Neural progenitor cell (in vitro differentiated cells): ENCODE measurements around the gene KDM2B. TPM values are rescaled to one million over a fixed set of nuclear protein-coding genes. Genes with fewer than 3 reads are reported as not detected.

ENCODE experiments used
- DNase-seq: peaks from one replicate; pipeline ENCODE4 v3.0.0-alpha.2; 2016; ENCODE audit warnings: low spot score
- H2AFZ ChIP-seq: fragments of 200-600 bp; sonication (generic); replicated peaks from 2 replicates; pipeline ENCODE4 v1.6.1; 2016; ENCODE audit warnings: antibody characterized with exemption
- H3F3A ChIP-seq: fragments of 200-600 bp; sonication (generic); 2 replicates; pipeline ENCODE4 v1.6.1; 2016; ENCODE audit warnings: antibody characterized with exemption, low read depth
- H3K27ac ChIP-seq: fragments of 200-600 bp; sonication (generic); 2 replicates; pipeline ENCODE4 v1.5.1; 2016; ENCODE audit warnings: mild to moderate bottlenecking
- H3K27me3 ChIP-seq: fragments of 200-600 bp; sonication (generic); 2 replicates; pipeline ENCODE4 v1.6.1; 2016; ENCODE audit warnings: mild to moderate bottlenecking, moderate library complexity
- H3K36me3 ChIP-seq: fragments of 200-600 bp; sonication (generic); 2 replicates; pipeline ENCODE4 v1.5.1; 2016
- H3K4me1 ChIP-seq: fragments of 200-600 bp; sonication (generic); 2 replicates; pipeline ENCODE4 v1.6.1; 2016; ENCODE audit warnings: mixed run types
- H3K4me2 ChIP-seq: fragments of 200-600 bp; sonication (generic); 2 replicates; pipeline ENCODE4 v1.6.1; 2016
- H3K4me3 ChIP-seq: fragments of 200-600 bp; sonication (generic); 2 replicates; pipeline ENCODE4 v1.5.1; 2016
- H3K79me2 ChIP-seq: fragments of 200-600 bp; sonication (generic); 2 replicates; pipeline ENCODE4 v1.6.1; 2016; ENCODE audit warnings: low read depth
- H3K9ac ChIP-seq: fragments of 200-600 bp; sonication (generic); 2 replicates; pipeline ENCODE4 v1.6.1; 2016
- H3K9me3 ChIP-seq: fragments of 200-600 bp; sonication (generic); 2 replicates; pipeline ENCODE4 v1.5.1; 2016; ENCODE audit warnings: low read depth
- H4K20me1 ChIP-seq: fragments of 200-600 bp; sonication (generic); 2 replicates; pipeline ENCODE4 v1.6.1; 2016; ENCODE audit warnings: low read depth
- H3K27ac Mint-ChIP-seq: 3 replicates; pipeline ENCODE4 v1.8.0; 2021; ENCODE audit warnings: mixed read lengths
- H3K27me3 Mint-ChIP-seq: 2 replicates; pipeline ENCODE4 v1.8.0; 2022; ENCODE audit warnings: low read depth, mild to moderate bottlenecking, inconsistent platforms, moderate library complexity, mixed read lengths; ENCODE audit not compliant: insufficient read depth
- H3K36me3 Mint-ChIP-seq: 3 replicates; pipeline ENCODE4 v1.8.0; 2021; ENCODE audit warnings: mixed read lengths
- H3K4me1 Mint-ChIP-seq: 3 replicates; pipeline ENCODE4 v1.8.0; 2021; ENCODE audit warnings: mixed read lengths
- H3K4me3 Mint-ChIP-seq: 3 replicates; pipeline ENCODE4 v1.8.0; 2021; ENCODE audit warnings: mild to moderate bottlenecking, moderate library complexity, mixed read lengths
- H3K9me3 Mint-ChIP-seq: 3 replicates; pipeline ENCODE4 v1.8.0; 2020; ENCODE audit warnings: mixed read lengths
- EZH2 ChIP-seq: fragments of 200-600 bp; sonication (generic); IDR thresholded peaks from 2 replicates; pipeline ENCODE4 v1.6.1; 2017; ENCODE audit warnings: antibody characterized with exemption, mild to moderate bottlenecking, moderate library complexity
- EZH2phosphoT487 ChIP-seq: fragments of 200-600 bp; sonication (generic); IDR thresholded peaks from 2 replicates; pipeline ENCODE4 v1.6.1; 2017; ENCODE audit warnings: antibody characterized with exemption
- total RNA-seq: library from RNA; depleted of rRNA; stranded (reverse); fragments of >200 nt; gene quantifications from 2 replicates; pipeline ENCODE4 v1.2.3, GENCODE V29; 2015; ENCODE audit warnings: low replicate concordance
- TF ChIP-seq, protein P1 (sequence below): fragments of 200-600 bp; sonication (generic); IDR thresholded peaks from 2 replicates; pipeline ENCODE4 v1.5.1; 2017; ENCODE audit warnings: antibody characterized with exemption, mild to moderate bottlenecking

The KDM2B gene
- total RNA-seq, 1 donor from 2014 or later = 85.3 TPM

DNA sequence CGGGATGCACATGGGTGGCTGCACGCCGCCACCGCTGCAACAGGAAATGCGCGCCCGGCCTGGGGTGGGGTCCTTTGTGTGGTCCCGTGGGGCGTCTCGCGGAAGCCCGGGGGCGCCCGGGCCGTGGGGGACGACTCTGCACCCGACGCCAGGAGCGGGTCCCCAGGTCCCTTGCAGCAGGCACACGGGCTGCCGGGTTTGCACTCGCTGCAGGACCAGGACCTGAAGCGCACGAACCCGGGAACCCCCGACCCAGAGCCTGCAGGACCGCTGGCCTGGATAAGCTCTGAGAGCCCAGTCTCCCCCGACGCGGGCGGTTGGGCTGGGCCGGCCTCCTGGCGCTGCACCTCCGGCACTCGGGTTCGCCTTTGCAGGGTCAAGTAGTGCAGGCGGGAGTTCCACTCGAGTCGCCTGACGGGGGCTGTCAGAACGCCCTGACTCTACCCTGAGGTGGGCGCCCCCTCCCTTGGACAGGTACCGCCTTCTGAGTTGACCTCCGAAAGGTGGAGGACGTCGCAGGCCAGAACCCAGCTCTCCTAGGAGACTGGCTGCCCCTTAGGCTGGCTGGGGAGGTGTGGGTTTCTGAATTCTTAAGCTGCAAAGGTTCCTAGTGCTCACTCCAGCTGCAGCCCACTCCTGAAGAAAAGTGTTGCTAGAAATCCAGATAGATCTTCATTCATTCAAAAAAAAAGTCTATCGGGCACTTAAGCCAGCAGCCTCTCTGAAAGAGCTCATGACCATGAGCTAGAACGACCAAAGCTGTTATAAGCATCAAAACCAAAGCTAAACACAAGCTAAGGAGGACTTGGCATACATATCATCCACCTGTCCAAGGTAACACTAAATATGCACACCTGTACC lies 113.0 kb downstream of the KDM2B start:
- Mint-ChIP-seq H3K36me3 (peaks cover 10% of the 10 kb centered on the region), H3K27me3 (peaks cover 11% of the 10 kb centered on the region), H3K9me3 (no peaks in the 10 kb centered on the region), H3K4me3 (peak overlapping the region; percentile 78), H3K4me1 (peaks cover 23% of the 10 kb centered on the region), H3K27ac (no peak overlapping the region)
- Histone ChIP-seq H2AFZ (no peak overlapping the region), H3K4me2 (peak overlapping the region; percentile 94), H3K9ac (no peak overlapping the region), H3K36me3 (no peaks in the 10 kb centered on the region), H3K4me1 (peaks cover 13% of the 10 kb centered on the region), H3K27me3 (peaks cover 17% of the 10 kb centered on the region), H3K4me3 (peak overlapping the region; percentile 88), H4K20me1 (peaks cover 88% of the 10 kb centered on the region), H3K79me2 (peaks cover 51% of the 10 kb centered on the region), H3K9me3 (no peaks in the 10 kb centered on the region), H3F3A (peaks cover 25% of the 10 kb centered on the region), H3K27ac (no peak overlapping the region)
- TF ChIP-seq, protein P1, sequence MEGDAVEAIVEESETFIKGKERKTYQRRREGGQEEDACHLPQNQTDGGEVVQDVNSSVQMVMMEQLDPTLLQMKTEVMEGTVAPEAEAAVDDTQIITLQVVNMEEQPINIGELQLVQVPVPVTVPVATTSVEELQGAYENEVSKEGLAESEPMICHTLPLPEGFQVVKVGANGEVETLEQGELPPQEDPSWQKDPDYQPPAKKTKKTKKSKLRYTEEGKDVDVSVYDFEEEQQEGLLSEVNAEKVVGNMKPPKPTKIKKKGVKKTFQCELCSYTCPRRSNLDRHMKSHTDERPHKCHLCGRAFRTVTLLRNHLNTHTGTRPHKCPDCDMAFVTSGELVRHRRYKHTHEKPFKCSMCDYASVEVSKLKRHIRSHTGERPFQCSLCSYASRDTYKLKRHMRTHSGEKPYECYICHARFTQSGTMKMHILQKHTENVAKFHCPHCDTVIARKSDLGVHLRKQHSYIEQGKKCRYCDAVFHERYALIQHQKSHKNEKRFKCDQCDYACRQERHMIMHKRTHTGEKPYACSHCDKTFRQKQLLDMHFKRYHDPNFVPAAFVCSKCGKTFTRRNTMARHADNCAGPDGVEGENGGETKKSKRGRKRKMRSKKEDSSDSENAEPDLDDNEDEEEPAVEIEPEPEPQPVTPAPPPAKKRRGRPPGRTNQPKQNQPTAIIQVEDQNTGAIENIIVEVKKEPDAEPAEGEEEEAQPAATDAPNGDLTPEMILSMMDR = no peak
- TF ChIP-seq EZH2 = peak; percentile 24
- peak; percentile 80 for DNase-seq

- H4K20me1 ChIP-seq = peaks cover 88% of the 10 kb centered on the region
- H2AFZ ChIP-seq = no peak overlapping the region
- Mint-ChIP-seq H3K27ac (no peak overlapping the region), H3K4me1 (peaks cover 23% of the 10 kb centered on the region), H3K36me3 (peaks cover 10% of the 10 kb centered on the region), H3K27me3 (peaks cover 11% of the 10 kb centered on the region), H3K4me3 (no peak overlapping the region), H3K9me3 (no peaks in the 10 kb centered on the region)
- H3K9ac ChIP-seq = no peak overlapping the region
- peaks cover 13% of the 10 kb centered on the region for H3K4me1 ChIP-seq
- peak overlapping the region; percentile 94 for H3K4me2 ChIP-seq
- H3K9me3 ChIP-seq = no peaks in the 10 kb centered on the region
- peaks cover 17% of the 10 kb centered on the region for H3K27me3 ChIP-seq
- no peak for TF ChIP-seq EZH2
- no peak for TF ChIP-seq EZH2phosphoT487
- TF ChIP-seq, protein P1 = no peak
- peak overlapping the region; percentile 88 for H3K4me3 ChIP-seq
- no peaks in the 10 kb centered on the region for H3K36me3 ChIP-seq
- H3F3A ChIP-seq = peaks cover 25% of the 10 kb centered on the region
- peaks cover 53% of the 10 kb centered on the region for H3K79me2 ChIP-seq
- peak; percentile 95 for DNase-seq
- no peak overlapping the region for H3K27ac ChIP-seq
These were observed 113.8 kb downstream of the KDM2B start for GRCh38 chr12:121466794-121467637.

- Histone ChIP-seq H3K79me2 (peaks cover 57% of the 10 kb centered on the region), H3K36me3 (no peaks in the 10 kb centered on the region), H2AFZ (no peak overlapping the region), H3K4me2 (peak overlapping the region; percentile 83), H3F3A (peaks cover 25% of the 10 kb centered on the region), H3K4me1 (peaks cover 13% of the 10 kb centered on the region), H3K27ac (no peak overlapping the region), H3K4me3 (peak overlapping the region; percentile 62), H3K27me3 (peaks cover 17% of the 10 kb centered on the region), H4K20me1 (peaks cover 88% of the 10 kb centered on the region), H3K9ac (no peak overlapping the region), H3K9me3 (no peaks in the 10 kb centered on the region)
- DNase-seq = peak; percentile 49
- H3K4me3 Mint-ChIP-seq = peak overlapping the region; percentile 96
- H3K36me3 Mint-ChIP-seq = peaks cover 10% of the 10 kb centered on the region
- no peaks in the 10 kb centered on the region for H3K9me3 Mint-ChIP-seq
- TF ChIP-seq EZH2phosphoT487 = no peak
- peak; percentile 53 for TF ChIP-seq EZH2
- TF ChIP-seq, protein P1 = no peak
- peaks cover 8% of the 10 kb centered on the region for H3K27me3 Mint-ChIP-seq
- peaks cover 23% of the 10 kb centered on the region for H3K4me1 Mint-ChIP-seq
- H3K27ac Mint-ChIP-seq = peak overlapping the region; percentile 52
These were observed 114.7 kb downstream of the KDM2B start for GRCh38 chr12:121465921-121466793.
